Measurements from ENCODE around the gene TMEM135. TPM values are rescaled to one million over a fixed set of nuclear protein-coding genes. Genes with fewer than 3 reads are reported as not detected.

Gene TMEM135
- 10 to 100 TPM in 3 of 4 donors, 1 to 10 TPM in 1; 7.9 to 38.7 (median 18.9) TPM for total RNA-seq

DNA sequence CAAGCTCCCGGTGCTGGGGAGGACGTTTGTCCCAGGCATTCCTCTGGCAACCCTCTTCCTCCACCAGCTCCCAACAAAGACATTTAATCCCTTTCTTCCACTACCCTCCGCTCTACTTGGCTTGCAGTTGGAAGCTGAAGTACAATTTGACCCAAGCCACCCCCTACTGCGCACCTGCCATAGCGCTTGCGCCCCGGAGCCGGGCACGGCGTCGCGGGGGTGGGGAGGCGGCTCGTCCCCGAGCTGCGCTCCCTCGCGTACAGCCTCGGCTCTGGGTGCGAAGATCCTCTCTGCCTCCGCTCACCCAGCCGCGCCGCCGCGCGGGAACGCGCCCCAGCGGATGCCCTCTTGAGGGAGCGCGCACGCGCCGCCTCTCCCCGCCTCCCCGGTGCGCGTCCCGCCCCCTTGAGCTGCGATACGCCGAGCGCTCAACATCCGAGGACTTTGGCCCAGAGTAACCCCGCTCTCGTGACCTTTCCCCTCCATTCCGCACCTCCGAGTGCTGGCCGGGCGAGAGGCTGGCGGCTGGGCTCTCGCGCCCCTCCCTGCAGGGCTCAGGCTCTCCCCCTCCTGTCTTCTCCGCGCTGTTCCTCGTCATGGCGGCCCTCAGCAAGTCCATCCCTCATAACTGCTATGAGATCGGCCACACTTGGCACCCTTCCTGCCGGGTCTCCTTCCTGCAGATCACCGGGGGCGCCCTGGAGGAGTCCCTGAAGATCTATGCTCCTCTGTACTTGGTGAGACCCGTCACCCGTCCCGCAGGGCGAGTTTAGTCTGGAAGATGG lies at the start of gene TMEM135:
Gene TMEM135, plus strand, starts transcription at position 485 of the 785 bp plus-strand sequence. Its CDS starts 112 bp downstream, at position 597.
- Histone ChIP-seq H3K27me3 (no peaks in the 10 kb centered on the region), H3K27ac (peak within 1 kb of the TSS; percentile 90 to 94 (median 92)), H3K36me3 (no peaks in the 10 kb centered on the region), H3K4me1 (peaks cover 23 to 28% of the 10 kb centered on the region in 2 donors), H3K9me3 (no peaks in the 10 kb centered on the region), H3K4me3 (peak within 1 kb of the TSS; percentile 68 to 96 (median 90))
- DNase-seq (peak; percentile 90 to 94), ATAC-seq (peak; percentile 94 to 95)
- in situ Hi-C loops (cut with MboI; ENCODE audit: low sequenced_read_pairs in 4 of 4) (loop anchor here in 1 of 4 donors (5.0 kb wide), 1 partner anchor 80 kb away; the partner anchor contains the start of gene FZD4), intact Hi-C loops (cut with DNase I; ENCODE audit: low total_unique reads) (loop anchor here (1.0 to 5.0 kb wide), 4 partner anchors 55 to 245 kb away; partner anchors contain the start of gene FZD4)
- TF ChIP-seq, protein P1, sequence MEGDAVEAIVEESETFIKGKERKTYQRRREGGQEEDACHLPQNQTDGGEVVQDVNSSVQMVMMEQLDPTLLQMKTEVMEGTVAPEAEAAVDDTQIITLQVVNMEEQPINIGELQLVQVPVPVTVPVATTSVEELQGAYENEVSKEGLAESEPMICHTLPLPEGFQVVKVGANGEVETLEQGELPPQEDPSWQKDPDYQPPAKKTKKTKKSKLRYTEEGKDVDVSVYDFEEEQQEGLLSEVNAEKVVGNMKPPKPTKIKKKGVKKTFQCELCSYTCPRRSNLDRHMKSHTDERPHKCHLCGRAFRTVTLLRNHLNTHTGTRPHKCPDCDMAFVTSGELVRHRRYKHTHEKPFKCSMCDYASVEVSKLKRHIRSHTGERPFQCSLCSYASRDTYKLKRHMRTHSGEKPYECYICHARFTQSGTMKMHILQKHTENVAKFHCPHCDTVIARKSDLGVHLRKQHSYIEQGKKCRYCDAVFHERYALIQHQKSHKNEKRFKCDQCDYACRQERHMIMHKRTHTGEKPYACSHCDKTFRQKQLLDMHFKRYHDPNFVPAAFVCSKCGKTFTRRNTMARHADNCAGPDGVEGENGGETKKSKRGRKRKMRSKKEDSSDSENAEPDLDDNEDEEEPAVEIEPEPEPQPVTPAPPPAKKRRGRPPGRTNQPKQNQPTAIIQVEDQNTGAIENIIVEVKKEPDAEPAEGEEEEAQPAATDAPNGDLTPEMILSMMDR (IDR thresholded peaks at IDR 0.05 in 4 of 5, conservative IDR thresholded peaks at IDR 0.05 in 1 of 5) = peak in 1 of 5 experiments; percentile 25
- peak; percentile 58 to 61 for TF ChIP-seq POLR2A (IDR thresholded peaks at IDR 0.05)

DNA sequence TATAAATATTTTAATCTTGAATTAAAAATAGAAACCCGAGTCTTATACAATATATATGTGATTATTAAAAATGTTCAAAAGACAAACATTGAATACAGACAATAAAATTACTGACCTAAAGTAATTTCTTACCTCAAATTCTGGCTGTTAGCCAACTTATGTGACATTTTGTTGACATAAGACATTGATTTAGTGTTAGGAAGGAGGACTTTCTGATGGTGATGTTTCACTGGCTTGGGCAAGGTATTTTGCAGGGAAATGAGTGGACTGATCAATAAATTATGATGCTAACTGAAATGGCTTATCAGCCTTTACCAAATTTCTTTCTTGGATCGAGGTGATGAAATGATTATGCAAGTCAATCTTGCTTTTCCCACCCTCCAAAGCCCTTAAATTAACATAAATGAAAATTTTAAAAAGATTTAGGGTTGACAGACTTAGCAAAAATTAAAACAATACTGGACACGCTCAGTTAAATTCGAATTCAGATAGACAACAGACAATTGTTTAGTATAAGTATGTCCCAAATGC lies 49.3 kb upstream of the TMEM135 start:
- Histone ChIP-seq H3K27ac (no peak overlapping the region), H3K27me3 (no peaks in the 10 kb centered on the region), H3K4me3 (no peak overlapping the region), H3K9me3 (no peaks in the 10 kb centered on the region), H3K4me1 (peaks cover 34 to 35% of the 10 kb centered on the region in 2 donors), H3K36me3 (no peaks in the 10 kb centered on the region)
- in situ Hi-C loops (cut with MboI; ENCODE audit: low sequenced_read_pairs in 4 of 4) = no loop called here
- DNase-seq (no peak), ATAC-seq (no peak)
- TF ChIP-seq POLR2A (IDR thresholded peaks at IDR 0.05) = no peak
- TF ChIP-seq, protein P1 (IDR thresholded peaks at IDR 0.05 in 4 of 5, conservative IDR thresholded peaks at IDR 0.05 in 1 of 5) = no peak
- intact Hi-C loops (cut with DNase I; ENCODE audit: low total_unique reads) = no loop called here

DNA sequence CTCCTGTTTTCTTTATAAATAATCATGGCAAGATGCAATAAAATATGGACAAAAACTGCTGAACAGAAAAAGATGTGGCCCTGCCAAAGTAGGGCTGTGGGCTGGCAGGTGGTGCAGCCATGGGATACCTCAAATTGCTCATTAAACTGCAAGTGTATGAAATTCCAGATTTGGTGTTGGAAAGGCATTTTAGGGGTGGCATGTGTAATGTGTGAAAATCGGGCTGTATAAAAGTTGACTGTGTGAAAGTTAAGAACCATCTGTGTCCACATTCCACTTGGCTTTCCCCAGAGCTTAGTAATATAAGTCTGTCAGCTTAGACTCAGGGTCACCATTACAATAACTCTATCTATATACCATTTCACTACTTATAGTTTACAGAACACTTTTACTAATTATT lies 47.7 kb upstream of the TMEM135 start:
- H3K27ac ChIP-seq = peak overlapping the region in 3 of 4 donors; percentile 30 to 52 (median 50)
- ATAC-seq (no peak), DNase-seq (no peak)
- TF ChIP-seq, protein P1 (IDR thresholded peaks at IDR 0.05 in 4 of 5, conservative IDR thresholded peaks at IDR 0.05 in 1 of 5) = no peak
- TF ChIP-seq POLR2A (IDR thresholded peaks at IDR 0.05) = no peak
- H3K36me3 ChIP-seq = no peaks in the 10 kb centered on the region
- in situ Hi-C loops (cut with MboI; ENCODE audit: low sequenced_read_pairs in 4 of 4) (no loop called here), intact Hi-C loops (cut with DNase I; ENCODE audit: low total_unique reads) (no loop called here)
- H3K4me1 ChIP-seq = peaks cover 18 to 22% of the 10 kb centered on the region in 2 donors
- no peaks in the 10 kb centered on the region for H3K9me3 ChIP-seq
- H3K27me3 ChIP-seq = no peaks in the 10 kb centered on the region
- H3K4me3 ChIP-seq = no peak overlapping the region

DNA sequence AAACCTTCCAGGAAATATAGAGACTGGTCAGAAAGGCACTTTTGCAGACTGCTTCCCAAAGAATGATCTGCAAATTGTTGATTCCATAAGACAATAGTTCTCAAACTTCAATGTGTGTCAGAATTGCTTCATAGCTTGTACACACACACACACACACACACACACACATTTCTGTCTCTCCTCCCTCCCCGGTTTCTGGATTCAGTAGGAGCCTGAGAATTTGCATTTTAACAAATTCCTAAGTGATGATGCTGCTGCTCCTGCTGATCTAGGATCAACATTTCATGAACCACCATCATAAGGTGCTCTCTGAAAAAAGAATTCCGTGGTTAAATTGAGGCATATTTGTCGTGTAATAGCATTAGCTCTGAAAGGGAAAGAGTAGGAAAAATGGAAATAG lies 47.2 kb upstream of the TMEM135 start:
- intact Hi-C loops (cut with DNase I; ENCODE audit: low total_unique reads) = no loop called here
- ATAC-seq (no peak), DNase-seq (no peak)
- no peak overlapping the region for H3K27ac ChIP-seq
- no peak overlapping the region for H3K4me3 ChIP-seq
- no peaks in the 10 kb centered on the region for H3K9me3 ChIP-seq
- H3K36me3 ChIP-seq = no peaks in the 10 kb centered on the region
- in situ Hi-C loops (cut with MboI; ENCODE audit: low sequenced_read_pairs in 4 of 4) = no loop called here
- H3K4me1 ChIP-seq = peaks cover 15 to 19% of the 10 kb centered on the region in 2 donors
- H3K27me3 ChIP-seq = no peaks in the 10 kb centered on the region
- TF ChIP-seq POLR2A (IDR thresholded peaks at IDR 0.05) = no peak
- TF ChIP-seq, protein P1 (IDR thresholded peaks at IDR 0.05 in 4 of 5, conservative IDR thresholded peaks at IDR 0.05 in 1 of 5) = no peak

Measured in gastrocnemius medialis (tissue), 4 donors.